NCI-H446 (cell line): ENCODE results near the gene RBM10.
A peak's percentile ranks its signal among the peaks of the same experiment; 100 is the strongest.

Source experiments
- DNase-seq, 2 experiments: peaks; one replicate each; lab custom pipeline; 2025; lab: John Stamatoyannopoulos, UW

The RBM10 gene

GRCh38 chrX:47146936-47147859 lies 2.2 kb downstream of the RBM10 start:
- no peak for DNase-seq

GRCh38 chrX:47148946-47149345 lies 3.9 kb downstream of the RBM10 start:
- DNase-seq, result no peak

- DNase-seq, result no peak
These were observed 6.4 kb downstream of the RBM10 start for GRCh38 chrX:47151435-47151834.

GRCh38 chrX:47156611-47157520 lies 11.8 kb downstream of the RBM10 start:
- no peak for DNase-seq

- DNase-seq, result no peak
These were observed 13.1 kb downstream of the RBM10 start for GRCh38 chrX:47158131-47158530.

GRCh38 chrX:47158781-47159180 lies 13.8 kb downstream of the RBM10 start:
- no peak for DNase-seq

GRCh38 chrX:47160781-47161180 lies 15.8 kb downstream of the RBM10 start:
- no peak for DNase-seq

- DNase-seq, result no peak
These were observed 18.0 kb downstream of the RBM10 start for GRCh38 chrX:47162927-47163583.

GRCh38 chrX:47164420-47164819 lies 19.4 kb downstream of the RBM10 start:
- no peak for DNase-seq

GRCh38 chrX:47166126-47166525 lies 21.1 kb downstream of the RBM10 start:
- no peak for DNase-seq

GRCh38 chrX:47168495-47169073 lies 23.6 kb downstream of the RBM10 start:
- no peak for DNase-seq

- no peak for DNase-seq
These were observed 24.3 kb downstream of the RBM10 start for GRCh38 chrX:47169273-47169672.

GRCh38 chrX:47169726-47170515 lies 24.9 kb downstream of the RBM10 start:
- DNase-seq, result peak in 1 of 2 experiments; percentile 23

GRCh38 chrX:47170861-47171692 lies 26.1 kb downstream of the RBM10 start:
- DNase-seq, result no peak

- no peak for DNase-seq
These were observed 27.0 kb downstream of the RBM10 start for GRCh38 chrX:47171996-47172395.

GRCh38 chrX:47172549-47172948 lies 27.5 kb downstream of the RBM10 start:
- DNase-seq, result no peak

- no peak for DNase-seq
These were observed 28.2 kb downstream of the RBM10 start for GRCh38 chrX:47172971-47173792.

GRCh38 chrX:47174376-47174775 lies 29.4 kb downstream of the RBM10 start:
- DNase-seq, result no peak
